H1 (cell line): Measurements from ENCODE around the gene ACVR2B. TPM values are rescaled to one million over a fixed set of nuclear protein-coding genes. Genes with fewer than 3 reads are reported as not detected.

Source experiments
- CTCF ChIA-PET: fragments of 300-600 bp; sonication (Branson Sonifier 250); formaldehyde crosslinking; loops from one replicate; lab custom pipeline; 2021; ENCODE audit not compliant: partially characterized antibody; lab: Charles Lee
- POLR2A ChIA-PET: fragments of 300-600 bp; sonication (Branson Sonifier 250); formaldehyde crosslinking; loops from one replicate; lab custom pipeline; 2021; ENCODE audit warnings: inconsistent platforms; ENCODE audit not compliant: partially characterized antibody; lab: Charles Lee
- DNase-seq, 2 experiments: peaks; one replicate each; pipeline versions ENCODE4 v3.0.0 to v3.0.0-alpha.2; 2010 to 2022; ENCODE audit warnings: low spot score in 2 of 2, low read depth in 1 of 2, mixed read lengths in 1 of 2
- FAIRE-seq: peaks from 2 replicates; lab custom pipeline; 2011; peaks lifted over from hg19 to GRCh38; lab: Jason Lieb, UNC
- H2AFZ ChIP-seq: 2 replicates; pipeline ENCODE4 v1.8.1; 2012; ENCODE audit warnings: low read length, inconsistent platforms
- H2AK5ac ChIP-seq: 2 replicates; pipeline ENCODE4 v1.6.1; 2013; ENCODE audit warnings: low read depth, low read length
- H2BK120ac ChIP-seq: replicated peaks from 2 replicates; pipeline ENCODE3; 2013; ENCODE audit warnings: low read depth, low read length, inconsistent platforms
- H2BK12ac ChIP-seq: 2 replicates; pipeline ENCODE4 v1.6.1; 2013; ENCODE audit warnings: low read depth, low read length
- H2BK15ac ChIP-seq: 2 replicates; pipeline ENCODE4 v1.6.1; 2013; ENCODE audit warnings: low read length
- H2BK20ac ChIP-seq: 2 replicates; pipeline ENCODE4 v1.6.1; 2013; ENCODE audit warnings: low read length
- H2BK5ac ChIP-seq: 2 replicates; pipeline ENCODE4 v1.6.1; 2013; ENCODE audit warnings: low read depth, low read length
- H3K14ac ChIP-seq: 2 replicates; pipeline ENCODE4 v1.6.1; 2013; ENCODE audit warnings: inconsistent platforms; ENCODE audit not compliant: insufficient read length
- H3K18ac ChIP-seq: 2 replicates; pipeline ENCODE4 v1.6.1; 2013; ENCODE audit warnings: low read length; ENCODE audit errors: extremely low read depth
- H3K23ac ChIP-seq: 2 replicates; pipeline ENCODE4 v1.6.1; 2013; ENCODE audit warnings: inconsistent platforms; ENCODE audit not compliant: insufficient read length
- H3K23me2 ChIP-seq: 2 replicates; pipeline ENCODE4 v1.6.1; 2013; ENCODE audit warnings: low read depth, low read length
- H3K27ac ChIP-seq: 2 replicates; pipeline ENCODE4 v1.6.1; 2011; ENCODE audit warnings: low read depth, low read length, inconsistent platforms
- H3K27me3 ChIP-seq, 4 experiments: replicated peaks in 1 of 4; 1 replicate in 1 of 4; 2 replicates in 3 of 4; pipeline versions ENCODE4 v1.6.1 to v1.8.1; 2011 to 2013; ENCODE audit warnings: low read length in 3 of 4, mild to moderate bottlenecking in 3 of 4, inconsistent platforms in 2 of 4, mixed read lengths in 2 of 4, moderate library complexity in 1 of 4; ENCODE audit not compliant: control insufficient read depth in 3 of 4, insufficient read depth in 3 of 4; ENCODE audit errors: extremely low read depth in 1 of 4
- H3K36me3 ChIP-seq, 4 experiments: 2 replicates each; pipeline versions ENCODE4 v1.6.1 to v1.8.1; 2011 to 2013; ENCODE audit warnings: mild to moderate bottlenecking in 4 of 4, low read length in 3 of 4, moderate library complexity in 2 of 4, control low read depth in 1 of 4, inconsistent platforms in 1 of 4; ENCODE audit not compliant: insufficient read depth in 4 of 4, control insufficient read depth in 2 of 4
- H3K4ac ChIP-seq: replicated peaks from 2 replicates; pipeline ENCODE3; 2013; ENCODE audit warnings: low read length, low read depth, mixed read lengths, inconsistent platforms; ENCODE audit not compliant: insufficient read length
- H3K4me1 ChIP-seq, 4 experiments: replicated peaks in 1 of 4; 1 replicate in 1 of 4; 2 replicates in 3 of 4; pipeline versions ENCODE4 v1.6.1 to v1.8.1; 2011 to 2013; ENCODE audit warnings: low read length in 3 of 4, inconsistent platforms in 2 of 4, mixed read lengths in 1 of 4; ENCODE audit not compliant: insufficient read depth in 4 of 4, control insufficient read depth in 3 of 4
- H3K4me2 ChIP-seq, 2 experiments: 2 replicates each; pipeline versions ENCODE4 v1.6.1 to v1.8.1; 2011 to 2013; ENCODE audit warnings: low read depth in 2 of 2, low read length in 2 of 2, control low read depth in 1 of 2, inconsistent platforms in 1 of 2, mild to moderate bottlenecking in 1 of 2; ENCODE audit not compliant: insufficient read depth in 1 of 2
- H3K4me3 ChIP-seq, 4 experiments: fragments of 200-600, 300-600 bp in 1 of 4; sonication (generic), shearing (Covaris generic), sonication (Bioruptor Twin) in 1 of 4; 2 replicates each; pipeline versions ENCODE4 v1.5.1 to v1.8.1; 2011 to 2016; ENCODE audit warnings: low read length in 4 of 4, low read depth in 3 of 4, control low read depth in 2 of 4, inconsistent platforms in 2 of 4, mild to moderate bottlenecking in 2 of 4, mixed read lengths in 1 of 4, moderate library complexity in 1 of 4; ENCODE audit not compliant: insufficient read depth in 2 of 4; ENCODE audit errors: extremely low read depth in 1 of 4
- H3K56ac ChIP-seq: replicated peaks from 2 replicates; pipeline ENCODE3; 2013; ENCODE audit warnings: low read depth, mild to moderate bottlenecking, mixed read lengths, low read length, inconsistent platforms; ENCODE audit not compliant: insufficient read length
- H3K79me1 ChIP-seq: 2 replicates; pipeline ENCODE4 v1.6.1; 2013; ENCODE audit warnings: low read depth, low read length, control low read depth
- H3K79me2 ChIP-seq, 2 experiments: 2 replicates each; pipeline versions ENCODE4 v1.6.1 to v1.8.1; 2012 to 2013; ENCODE audit warnings: low read length in 2 of 2, mild to moderate bottlenecking in 2 of 2, inconsistent platforms in 1 of 2; ENCODE audit not compliant: insufficient read depth in 2 of 2, control insufficient read depth in 1 of 2
- H3K9ac ChIP-seq, 4 experiments: replicated peaks in 1 of 4; 1 replicate in 1 of 4; 2 replicates in 3 of 4; pipeline versions ENCODE4 v1.6.1 to v1.8.1; 2011 to 2013; ENCODE audit warnings: low read depth in 3 of 4, low read length in 3 of 4, control low read depth in 2 of 4, mild to moderate bottlenecking in 2 of 4, moderate library complexity in 2 of 4, inconsistent platforms in 1 of 4; ENCODE audit errors: extremely low read depth in 1 of 4
- H3K9me3 ChIP-seq, 2 experiments: 2 replicates each; pipeline versions ENCODE4 v1.6.1 to v1.8.1; 2012 to 2013; ENCODE audit warnings: mild to moderate bottlenecking in 2 of 2, moderate library complexity in 2 of 2, control low read depth in 1 of 2, inconsistent platforms in 1 of 2, low read depth in 1 of 2, low read length in 1 of 2, mixed read lengths in 1 of 2; ENCODE audit not compliant: insufficient read depth in 2 of 2
- H4K20me1 ChIP-seq, 2 experiments: replicated peaks in 1 of 2; 2 replicates each; pipeline versions ENCODE3 to v1.8.1; 2011 to 2013; ENCODE audit warnings: inconsistent platforms in 2 of 2, low read length in 2 of 2, mild to moderate bottlenecking in 1 of 2; ENCODE audit not compliant: insufficient read depth in 2 of 2, control insufficient read depth in 1 of 2
- H4K5ac ChIP-seq: 2 replicates; pipeline ENCODE4 v1.6.1; 2013; ENCODE audit warnings: low read length, low read depth, mixed read lengths, inconsistent platforms; ENCODE audit not compliant: insufficient read length
- H4K8ac ChIP-seq: 2 replicates; pipeline ENCODE4 v1.8.0; 2013; ENCODE audit warnings: mild to moderate bottlenecking, moderate library complexity, low read length, inconsistent platforms; ENCODE audit not compliant: insufficient read depth; ENCODE audit errors: extremely low read depth
- H4K91ac ChIP-seq: replicated peaks from 2 replicates; pipeline ENCODE3; 2013; ENCODE audit warnings: low read length, mixed read lengths, inconsistent platforms; ENCODE audit not compliant: insufficient read length
- ATF2 ChIP-seq: IDR thresholded peaks from 2 replicates; pipeline ENCODE4 v1.6.1; 2012; ENCODE audit warnings: low read length, inconsistent platforms
- BACH1 ChIP-seq: IDR thresholded peaks from 2 replicates; pipeline ENCODE4 v1.6.1; 2012; ENCODE audit warnings: low read length, improper control_type of control experiment
- CBX5 ChIP-seq: fragments of 300-800, 300-1000 bp; sonication (generic); IDR thresholded peaks from 2 replicates; pipeline ENCODE4 v1.7.1; 2016; ENCODE audit warnings: antibody characterized with exemption, low read length, low read depth
- CEBPB ChIP-seq: IDR thresholded peaks from 2 replicates; pipeline ENCODE4 v1.6.1; 2012; ENCODE audit warnings: low read depth, low read length
- CTCF ChIP-seq, 3 experiments: IDR thresholded peaks; 1 replicate in 2 of 3; 2 replicates in 1 of 3; pipeline versions ENCODE4 v1.5.1 to v1.6.1; 2011; ENCODE audit warnings: low read length in 3 of 3, mild to moderate bottlenecking in 3 of 3, inconsistent platforms in 2 of 3, low read depth in 1 of 3, moderate library complexity in 1 of 3; ENCODE audit not compliant: insufficient read depth in 1 of 3; ENCODE audit errors: control extremely low read depth in 1 of 3
- GTF2F1 ChIP-seq: IDR thresholded peaks from 2 replicates; pipeline ENCODE4 v1.6.1; 2012; ENCODE audit warnings: low read depth, low read length, improper control_type of control experiment, borderline replicate concordance
- HDAC2 ChIP-seq, 2 experiments: fragments of 300-600 bp in 1 of 2; sonication (generic) in 1 of 2; IDR thresholded peaks; 2 replicates each; pipeline ENCODE4 v1.6.1; 2011 to 2012; ENCODE audit warnings: low read depth in 2 of 2, low read length in 2 of 2, mild to moderate bottlenecking in 2 of 2, moderate library complexity in 2 of 2, borderline replicate concordance in 1 of 2, inconsistent platforms in 1 of 2
- SP1 ChIP-seq: IDR thresholded peaks from 2 replicates; pipeline ENCODE4 v1.6.1; 2011; ENCODE audit warnings: low read depth, low read length
- SUZ12 ChIP-seq: fragments of 200-600 bp; sonication (generic); IDR thresholded peaks from 2 replicates; pipeline ENCODE4 v1.6.1; 2012; ENCODE audit warnings: mild to moderate bottlenecking, inconsistent platforms, low read length, moderate library complexity, mixed read lengths
- YY1 ChIP-seq: IDR thresholded peaks from 2 replicates; pipeline ENCODE4 v1.6.1; 2011; ENCODE audit warnings: low read depth, mild to moderate bottlenecking, low read length
- WGBS, 2 experiments: shearing (Covaris generic) in 1 of 2; methylation state at CpG; one replicate each; pipeline versions ENCODE4 v1.1.6 to v1.1.7; 2013 to 2015; ENCODE audit warnings: low lambda C conversion rate in 2 of 2, mixed read lengths in 2 of 2, inconsistent platforms in 1 of 2, low coverage in 1 of 2, missing lambda C conversion rate in 1 of 2; ENCODE audit not compliant: insufficient replicate concordance in 2 of 2, insufficient coverage in 1 of 2, insufficient read length in 1 of 2; ENCODE audit errors: extremely low coverage in 1 of 2, missing lambda C conversion rate in 1 of 2; 5-methylcytosine and 5-hydroxymethylcytosine counted together
- polyA plus RNA-seq, 7 experiments: library from polyadenylated mRNA; depleted of rRNA in 3 of 7; stranded (reverse) in 5 of 7; unstranded in 2 of 7; fragments of >200 nt in 5 of 7; fragments of 200-250 nt in 2 of 7; gene quantifications; 1 replicate in 5 of 7; 2 replicates in 1 of 7; 4 replicates in 1 of 7; pipeline versions ENCODE4 v1.2.1 to v1.2.3, GENCODE V29; 2011 to 2013; ENCODE audit warnings: missing spikeins in 2 of 7, mixed read lengths in 2 of 7
- total RNA-seq: library from RNA; stranded (reverse); fragmentation: NEBNext Ultra II Directional; extraction: Animal tissue kit (Norgen Biotek cat#: 25700); gene quantifications from 2 replicates; pipeline ENCODE4 v1.2.1, GENCODE V29; 2021

Gene ACVR2B
- total and polyA plus RNA-seq, 2 of the 8 experiments (the other 6 are each of a cell fraction or from before 2014, with no cell fraction given), result 24.7 to 109 TPM

GRCh38 chr3:38482951-38483350 is 29.3 kb downstream of the ACVR2B start:
- POLR2A ChIA-PET, result no interaction called here

More at GRCh38 chr3:38482951-38483350, 29.3 kb downstream of the ACVR2B start:
- Histone ChIP-seq H2BK20ac (no peak overlapping the region), H2BK12ac (no peak overlapping the region), H3K23ac (no peak overlapping the region), H3K18ac (no peak overlapping the region), H2BK120ac (no peak overlapping the region), H2AFZ (no peak overlapping the region), H2BK15ac (no peak overlapping the region), H3K27me3 (no peaks in the 10 kb centered on the region), H3K36me3 (peaks cover 31 to 65% (median 53%) of the 10 kb centered on the region in 4 experiments), H3K14ac (no peak overlapping the region), H4K8ac (no peak overlapping the region; the same call in 1 of the 2 replicates), H3K4me2 (no peak overlapping the region), H4K5ac (no peak overlapping the region), H3K79me1 (peaks cover 7% of the 10 kb centered on the region), H4K91ac (no peak overlapping the region), H2AK5ac (no peak overlapping the region), H3K56ac (no peak overlapping the region), H3K27ac (no peak overlapping the region), H3K4me1 (no peaks in the 10 kb centered on the region), H3K9ac (no peak overlapping the region), H2BK5ac (no peak overlapping the region), H4K20me1 (peaks cover 6 to 11% of the 10 kb centered on the region in 2 experiments), H3K9me3 (no peaks in the 10 kb centered on the region), H3K23me2 (no peaks in the 10 kb centered on the region), H3K4ac (no peak overlapping the region), H3K79me2 (0 out of 4 replicates have a peak, but pooled peaks cover 0 to 5% of the 10 kb centered on the region in 2 experiments), H3K4me3 (no peak overlapping the region)
- WGBS, 2 experiments, result 91% methylated on average over 10 of the region's 10 CpGs; no CpG with 5 or more reads in 1 of the 2 experiments
- FAIRE-seq (no peak), DNase-seq (no peak)
- TF ChIP-seq SUZ12, result no peak
- no peak for TF ChIP-seq CBX5
- no peak for TF ChIP-seq BACH1
- no peak for TF ChIP-seq HDAC2 (IDR thresholded peaks at IDR 0.05; ENCODE audit: borderline replicate concordance in 1 of 2, low read depth in 2 of 2, low read length in 2 of 2)
- no peak for TF ChIP-seq CEBPB
- TF ChIP-seq YY1, result no peak
- no peak for TF ChIP-seq GTF2F1
- no peak for TF ChIP-seq ATF2
- no peak for TF ChIP-seq SP1
- no peak for TF ChIP-seq CTCF (IDR thresholded peaks at IDR 0.05; ENCODE audit: control extremely low read depth in 1 of 3, insufficient read depth in 1 of 3, low read depth in 1 of 3, low read length in 3 of 3)
- CTCF ChIA-PET, result interaction anchor here (0.7 to 4.9 kb wide), 9 partner anchors 13 to 479 kb away, joined by 3 to 41 read pairs (median 3); partner anchors contain the start of genes EXOG and XYLB
